Measurements from ENCODE around the gene DDN. TPM values are rescaled to one million over a fixed set of nuclear protein-coding genes. Genes with fewer than 3 reads are reported as not detected.

DDN gene
- total and polyA plus RNA-seq, 10 of the 15 experiments (the other 5 are each of a cell fraction or from before 2014, with no cell fraction given): 0.10 to 13.4 (median 3.7) TPM

DNA sequence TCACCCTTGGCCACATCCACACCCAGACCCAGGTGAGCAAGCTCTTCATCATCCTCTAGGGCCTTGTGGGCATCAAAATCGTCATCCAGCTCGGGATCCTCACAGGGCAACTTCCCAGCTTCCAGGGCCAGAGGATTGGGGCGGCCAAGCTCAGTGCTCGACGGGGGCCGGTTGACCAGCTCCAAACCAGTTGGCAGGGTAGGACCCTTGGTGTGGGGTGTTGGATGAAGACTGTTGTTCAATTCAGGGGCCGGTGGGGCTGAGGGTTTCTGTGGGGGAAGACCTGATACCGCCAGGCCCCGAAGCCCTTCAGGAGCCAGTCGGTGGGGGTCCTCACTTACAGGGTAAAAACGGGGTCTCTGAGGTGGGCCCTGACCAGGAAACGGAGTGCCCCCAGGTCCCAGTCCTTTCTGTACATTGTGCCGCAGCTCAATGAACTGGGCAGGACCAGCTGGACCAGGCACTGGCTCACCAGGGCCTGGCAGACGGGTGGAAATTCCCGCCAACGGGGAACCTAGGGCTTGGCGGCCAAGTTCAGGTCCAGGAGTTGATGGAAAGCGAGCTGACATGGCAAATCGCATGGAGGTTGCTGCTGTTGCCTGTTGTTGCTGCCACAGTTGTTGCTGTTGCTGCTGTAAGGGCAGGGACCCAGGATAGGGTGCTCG, 39.2 kb upstream of the DDN start (continued):
- TF ChIP-seq, protein P1, sequence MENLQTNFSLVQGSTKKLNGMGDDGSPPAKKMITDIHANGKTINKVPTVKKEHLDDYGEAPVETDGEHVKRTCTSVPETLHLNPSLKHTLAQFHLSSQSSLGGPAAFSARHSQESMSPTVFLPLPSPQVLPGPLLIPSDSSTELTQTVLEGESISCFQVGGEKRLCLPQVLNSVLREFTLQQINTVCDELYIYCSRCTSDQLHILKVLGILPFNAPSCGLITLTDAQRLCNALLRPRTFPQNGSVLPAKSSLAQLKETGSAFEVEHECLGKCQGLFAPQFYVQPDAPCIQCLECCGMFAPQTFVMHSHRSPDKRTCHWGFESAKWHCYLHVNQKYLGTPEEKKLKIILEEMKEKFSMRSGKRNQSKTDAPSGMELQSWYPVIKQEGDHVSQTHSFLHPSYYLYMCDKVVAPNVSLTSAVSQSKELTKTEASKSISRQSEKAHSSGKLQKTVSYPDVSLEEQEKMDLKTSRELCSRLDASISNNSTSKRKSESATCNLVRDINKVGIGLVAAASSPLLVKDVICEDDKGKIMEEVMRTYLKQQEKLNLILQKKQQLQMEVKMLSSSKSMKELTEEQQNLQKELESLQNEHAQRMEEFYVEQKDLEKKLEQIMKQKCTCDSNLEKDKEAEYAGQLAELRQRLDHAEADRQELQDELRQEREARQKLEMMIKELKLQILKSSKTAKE (IDR thresholded peaks at IDR 0.05; ENCODE audit: low read depth, poor library complexity, severe bottlenecking): no peak
- TF ChIP-seq SREBF1 (IDR thresholded peaks at IDR 0.05; ENCODE audit: low read length) (no peak), RAD51 (IDR thresholded peaks at IDR 0.05) (no peak), SMC3 (IDR thresholded peaks at IDR 0.05; ENCODE audit: borderline replicate concordance, low read length) (no peak), MXI1 (IDR thresholded peaks at IDR 0.05; ENCODE audit: low read depth, low read length) (no peak), CREB1 (IDR thresholded peaks at IDR 0.05; ENCODE audit: low read depth) (no peak), PAX8 (IDR thresholded peaks at IDR 0.05) (no peak), CHD2 (IDR thresholded peaks at IDR 0.05; ENCODE audit: borderline replicate concordance, low read depth, low read length) (no peak), WRNIP1 (IDR thresholded peaks at IDR 0.05; ENCODE audit: borderline replicate concordance, low read depth, low read length) (no peak)
- TF ChIP-seq, protein P2, sequence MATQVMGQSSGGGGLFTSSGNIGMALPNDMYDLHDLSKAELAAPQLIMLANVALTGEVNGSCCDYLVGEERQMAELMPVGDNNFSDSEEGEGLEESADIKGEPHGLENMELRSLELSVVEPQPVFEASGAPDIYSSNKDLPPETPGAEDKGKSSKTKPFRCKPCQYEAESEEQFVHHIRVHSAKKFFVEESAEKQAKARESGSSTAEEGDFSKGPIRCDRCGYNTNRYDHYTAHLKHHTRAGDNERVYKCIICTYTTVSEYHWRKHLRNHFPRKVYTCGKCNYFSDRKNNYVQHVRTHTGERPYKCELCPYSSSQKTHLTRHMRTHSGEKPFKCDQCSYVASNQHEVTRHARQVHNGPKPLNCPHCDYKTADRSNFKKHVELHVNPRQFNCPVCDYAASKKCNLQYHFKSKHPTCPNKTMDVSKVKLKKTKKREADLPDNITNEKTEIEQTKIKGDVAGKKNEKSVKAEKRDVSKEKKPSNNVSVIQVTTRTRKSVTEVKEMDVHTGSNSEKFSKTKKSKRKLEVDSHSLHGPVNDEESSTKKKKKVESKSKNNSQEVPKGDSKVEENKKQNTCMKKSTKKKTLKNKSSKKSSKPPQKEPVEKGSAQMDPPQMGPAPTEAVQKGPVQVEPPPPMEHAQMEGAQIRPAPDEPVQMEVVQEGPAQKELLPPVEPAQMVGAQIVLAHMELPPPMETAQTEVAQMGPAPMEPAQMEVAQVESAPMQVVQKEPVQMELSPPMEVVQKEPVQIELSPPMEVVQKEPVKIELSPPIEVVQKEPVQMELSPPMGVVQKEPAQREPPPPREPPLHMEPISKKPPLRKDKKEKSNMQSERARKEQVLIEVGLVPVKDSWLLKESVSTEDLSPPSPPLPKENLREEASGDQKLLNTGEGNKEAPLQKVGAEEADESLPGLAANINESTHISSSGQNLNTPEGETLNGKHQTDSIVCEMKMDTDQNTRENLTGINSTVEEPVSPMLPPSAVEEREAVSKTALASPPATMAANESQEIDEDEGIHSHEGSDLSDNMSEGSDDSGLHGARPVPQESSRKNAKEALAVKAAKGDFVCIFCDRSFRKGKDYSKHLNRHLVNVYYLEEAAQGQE (IDR thresholded peaks at IDR 0.05; ENCODE audit: low read depth, low read length): no peak

Measured in GM12878 (cell line).